ENCODE measurements around the gene WDR91.

DNA sequence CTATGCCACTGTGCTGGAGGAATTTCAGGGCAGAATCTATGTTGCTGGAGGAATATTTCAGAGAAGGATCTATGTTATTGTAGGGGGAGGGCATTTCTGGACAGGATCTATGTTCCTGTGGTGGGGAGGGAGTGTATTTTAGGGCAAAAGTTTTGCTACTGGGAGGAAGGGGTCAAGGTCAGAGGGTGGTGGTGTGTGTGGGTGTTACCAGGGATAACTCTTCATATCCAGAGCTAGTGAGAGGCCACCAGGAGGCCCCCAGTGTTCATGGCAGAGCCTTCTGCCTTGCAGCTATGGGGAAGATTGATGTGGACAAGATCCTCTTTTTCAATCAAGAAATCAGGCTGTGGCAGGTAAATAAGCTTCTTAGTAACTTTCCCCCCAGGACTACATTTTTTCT lies 20.4 kb upstream of the WDR91 start:
- no peak for TF ChIP-seq FOXA1 (IDR thresholded peaks at IDR 0.05)
- TF ChIP-seq, protein P1, sequence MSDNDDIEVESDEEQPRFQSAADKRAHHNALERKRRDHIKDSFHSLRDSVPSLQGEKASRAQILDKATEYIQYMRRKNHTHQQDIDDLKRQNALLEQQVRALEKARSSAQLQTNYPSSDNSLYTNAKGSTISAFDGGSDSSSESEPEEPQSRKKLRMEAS (IDR thresholded peaks at IDR 0.05) = no peak

Measured in liver (tissue), 1 donor.